ENCODE measurements around the gene TNC.

Gene TNC

DNA sequence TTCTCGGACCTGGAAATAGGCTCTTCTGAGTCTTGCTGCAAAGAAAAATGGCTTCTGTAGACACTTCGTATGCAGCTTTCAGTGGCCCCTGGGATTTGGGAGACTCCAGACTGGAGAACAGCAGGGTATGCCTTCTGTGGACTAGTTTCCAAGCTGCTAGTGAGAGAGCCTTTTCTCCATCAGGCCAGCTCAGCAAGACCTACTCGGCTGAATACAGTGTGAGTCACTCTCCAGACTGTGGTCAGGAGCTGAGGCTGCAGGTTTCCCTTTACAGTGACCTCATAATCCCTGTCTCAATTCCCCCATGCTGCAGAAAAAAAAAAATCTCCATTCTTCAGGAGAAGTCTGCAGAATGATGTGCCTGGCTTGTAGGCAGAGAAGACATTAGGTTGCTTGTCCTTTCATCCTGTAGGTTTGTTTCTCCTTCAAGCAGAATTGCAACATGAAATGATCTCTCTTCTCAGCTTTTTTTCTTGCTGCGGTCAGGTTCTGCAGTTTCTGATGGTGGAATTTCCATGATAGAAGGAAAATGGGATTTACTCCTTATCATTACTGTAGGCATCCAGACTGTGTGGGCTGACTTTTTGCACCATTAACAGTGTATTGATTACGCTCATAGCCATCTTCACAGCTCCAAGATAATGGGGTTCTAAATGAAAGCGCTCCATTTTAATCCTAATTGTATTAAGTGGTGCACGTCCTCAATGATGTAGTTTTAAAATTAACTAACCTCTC lies 109.3 kb downstream of the TNC start:
- TF ChIP-seq, protein P1, sequence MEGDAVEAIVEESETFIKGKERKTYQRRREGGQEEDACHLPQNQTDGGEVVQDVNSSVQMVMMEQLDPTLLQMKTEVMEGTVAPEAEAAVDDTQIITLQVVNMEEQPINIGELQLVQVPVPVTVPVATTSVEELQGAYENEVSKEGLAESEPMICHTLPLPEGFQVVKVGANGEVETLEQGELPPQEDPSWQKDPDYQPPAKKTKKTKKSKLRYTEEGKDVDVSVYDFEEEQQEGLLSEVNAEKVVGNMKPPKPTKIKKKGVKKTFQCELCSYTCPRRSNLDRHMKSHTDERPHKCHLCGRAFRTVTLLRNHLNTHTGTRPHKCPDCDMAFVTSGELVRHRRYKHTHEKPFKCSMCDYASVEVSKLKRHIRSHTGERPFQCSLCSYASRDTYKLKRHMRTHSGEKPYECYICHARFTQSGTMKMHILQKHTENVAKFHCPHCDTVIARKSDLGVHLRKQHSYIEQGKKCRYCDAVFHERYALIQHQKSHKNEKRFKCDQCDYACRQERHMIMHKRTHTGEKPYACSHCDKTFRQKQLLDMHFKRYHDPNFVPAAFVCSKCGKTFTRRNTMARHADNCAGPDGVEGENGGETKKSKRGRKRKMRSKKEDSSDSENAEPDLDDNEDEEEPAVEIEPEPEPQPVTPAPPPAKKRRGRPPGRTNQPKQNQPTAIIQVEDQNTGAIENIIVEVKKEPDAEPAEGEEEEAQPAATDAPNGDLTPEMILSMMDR (IDR thresholded peaks at IDR 0.05; ENCODE audit: insufficient read depth, missing control alignments) = no peak
- FAIRE-seq (no peak), DNase-seq (ENCODE audit: insufficient read length, low spot score) (no peak)

DNA sequence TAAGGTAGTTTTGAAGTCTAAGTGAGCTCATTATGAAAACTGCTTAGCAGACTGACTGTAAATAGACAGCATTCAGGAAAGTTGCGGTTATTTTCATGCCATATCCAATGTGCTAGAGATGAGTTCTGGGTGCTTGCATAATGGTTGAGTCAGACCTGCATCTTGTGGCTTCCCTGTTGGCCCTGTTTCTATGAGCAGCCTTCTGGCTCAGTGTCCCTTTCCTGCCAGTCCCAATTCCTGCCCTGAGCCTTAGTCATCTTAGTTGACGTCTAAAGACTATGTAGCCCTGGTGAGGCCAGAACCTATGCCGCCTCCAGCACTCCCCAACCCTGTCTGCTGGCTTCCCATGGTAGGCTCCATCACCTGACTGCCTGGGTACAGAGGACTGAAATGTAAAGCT lies 111.3 kb downstream of the TNC start:
- DNase-seq (ENCODE audit: insufficient read length, low spot score) (no peak), FAIRE-seq (no peak)
- TF ChIP-seq, protein P1 (IDR thresholded peaks at IDR 0.05; ENCODE audit: insufficient read depth, missing control alignments) = no peak

DNA sequence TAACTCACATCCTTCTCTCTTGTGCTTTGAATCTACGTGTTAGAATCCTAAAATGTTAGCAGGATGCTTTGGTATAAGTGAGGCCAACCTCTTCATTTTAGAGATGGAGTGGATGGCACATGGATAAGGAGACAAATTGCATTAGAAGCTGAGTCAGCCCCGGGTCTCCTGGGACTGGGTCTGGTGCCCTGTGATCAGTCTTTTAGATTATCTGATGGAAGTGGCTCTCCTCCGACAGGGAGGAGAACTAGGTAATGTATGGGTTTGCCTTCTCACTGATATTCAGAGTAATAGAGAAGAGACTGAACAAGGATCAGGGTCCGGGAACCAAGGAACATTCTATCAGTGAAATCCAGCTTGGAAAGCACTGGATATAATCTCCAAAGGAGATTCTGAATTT lies 112.6 kb downstream of the TNC start:
- DNase-seq (ENCODE audit: insufficient read length, low spot score) = no peak
- no peak for FAIRE-seq
- TF ChIP-seq, protein P1 (IDR thresholded peaks at IDR 0.05; ENCODE audit: insufficient read depth, missing control alignments) = no peak

DNA sequence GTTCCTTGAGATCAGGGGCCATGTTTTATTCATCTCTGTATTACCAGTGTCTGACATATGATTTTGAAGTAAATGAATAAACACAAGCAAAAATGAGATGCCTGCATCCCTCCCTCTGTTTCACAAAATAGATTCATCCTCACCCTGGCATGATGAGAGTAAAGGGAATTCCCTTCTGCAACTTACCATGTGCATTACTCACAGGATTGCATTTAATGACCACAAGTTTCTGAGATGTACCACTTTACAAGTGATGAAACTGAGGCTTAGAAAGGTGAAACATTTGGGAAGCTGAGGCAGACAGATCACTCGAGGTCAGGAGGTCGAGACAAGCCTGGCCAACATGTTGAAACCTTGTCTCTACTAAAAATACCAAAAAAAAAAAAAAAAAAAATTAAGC lies 113.4 kb downstream of the TNC start:
- TF ChIP-seq, protein P1 (IDR thresholded peaks at IDR 0.05; ENCODE audit: insufficient read depth, missing control alignments) = no peak
- DNase-seq (ENCODE audit: insufficient read length, low spot score) (no peak), FAIRE-seq (no peak)

DNA sequence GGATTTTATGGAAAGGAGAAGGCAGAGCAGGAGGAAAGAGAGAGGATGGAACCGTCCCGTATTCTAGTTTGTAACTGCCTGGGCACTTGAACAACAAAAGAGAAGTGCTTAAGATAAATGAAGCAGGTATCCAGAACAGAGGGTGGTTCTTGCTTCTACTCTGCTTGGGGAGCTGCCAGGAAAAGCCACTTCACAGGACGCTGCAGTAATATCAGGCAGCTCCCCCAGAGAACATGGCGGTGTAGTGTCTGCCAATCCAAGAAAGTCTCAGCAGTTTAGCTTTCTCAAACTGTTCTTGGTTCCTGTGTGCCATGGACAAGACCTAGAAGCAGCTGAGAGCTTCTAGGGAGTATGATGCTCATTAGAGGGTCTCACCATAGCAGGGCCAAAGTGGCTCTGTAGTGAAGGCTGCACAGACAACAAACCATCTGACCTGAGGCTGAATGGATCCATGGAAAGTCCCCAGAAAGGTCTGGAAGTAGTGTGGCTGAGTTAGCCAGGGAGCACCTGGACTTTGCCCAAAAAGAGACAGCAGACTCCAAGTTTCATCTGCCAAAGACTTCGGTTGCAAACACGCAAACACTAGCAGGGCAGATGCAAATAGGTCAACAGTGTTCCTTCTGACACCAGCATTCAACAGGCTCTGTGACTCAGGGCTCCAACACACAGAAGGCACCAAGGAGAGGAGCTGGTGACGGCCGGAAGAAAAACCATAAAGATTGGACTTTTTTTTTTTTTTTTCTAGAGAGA lies 115.4 kb downstream of the TNC start:
- no peak for FAIRE-seq
- TF ChIP-seq, protein P1 (IDR thresholded peaks at IDR 0.05; ENCODE audit: insufficient read depth, missing control alignments) = no peak

DNA sequence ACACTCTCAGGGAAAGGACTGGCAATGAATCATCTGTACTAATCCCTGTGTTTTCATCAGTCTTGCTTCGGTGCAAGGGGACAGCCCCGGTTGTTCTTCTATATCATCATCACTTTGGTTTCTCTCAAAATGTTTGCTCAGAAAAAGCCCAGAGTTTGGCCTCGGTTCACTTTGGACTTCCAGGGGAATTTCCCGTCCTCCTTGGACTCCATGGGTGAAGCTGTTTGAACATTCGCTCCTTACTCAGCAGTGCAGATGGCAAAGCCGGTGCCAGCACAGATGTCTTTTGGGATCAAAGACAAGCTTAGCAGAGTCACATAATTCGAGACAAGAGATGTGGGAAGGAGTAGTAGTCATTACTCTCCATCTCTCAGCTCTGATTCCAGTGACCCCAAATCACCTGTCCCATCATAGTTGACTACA lies 117.7 kb downstream of the TNC start:
- TF ChIP-seq, protein P1 (IDR thresholded peaks at IDR 0.05; ENCODE audit: insufficient read depth, missing control alignments) = no peak
- no peak for DNase-seq (ENCODE audit: insufficient read length, low spot score)
- no peak for FAIRE-seq

More for the DNA sequence above, 115.4 kb downstream of the TNC start:
- no peak for DNase-seq (ENCODE audit: insufficient read length, low spot score)

DNA sequence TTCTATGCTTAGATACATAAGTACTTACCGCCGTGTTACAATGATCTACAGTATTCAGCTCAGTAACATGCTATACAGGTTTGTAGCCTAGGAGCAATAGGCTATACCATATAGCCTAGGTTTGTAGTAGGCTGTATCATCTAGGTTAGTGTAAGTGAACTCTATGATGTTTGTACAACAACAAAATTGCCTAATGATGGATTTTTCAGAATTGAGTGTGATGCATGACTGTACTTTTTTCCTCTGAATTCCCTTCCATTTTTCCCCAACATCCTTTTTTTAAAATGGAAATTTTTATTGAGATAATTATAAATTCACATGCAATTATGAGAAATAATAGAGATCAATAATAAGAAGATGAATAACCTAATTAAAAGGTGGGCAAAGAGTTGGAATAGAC lies 119.6 kb downstream of the TNC start:
- TF ChIP-seq, protein P1 (IDR thresholded peaks at IDR 0.05; ENCODE audit: insufficient read depth, missing control alignments) = no peak
- FAIRE-seq (no peak), DNase-seq (ENCODE audit: insufficient read length, low spot score) (no peak)
